Epithelial cell of esophagus (primary cell): Measurements from ENCODE around the gene SCPEP1.
A peak's percentile ranks its signal among the peaks of the same experiment; 100 is the strongest.

Experiments used
- DNase-seq: peaks from one replicate; pipeline ENCODE4 v3.0.0; 2010; ENCODE audit warnings: low read depth
- H3K4me3 ChIP-seq: 2 replicates; pipeline ENCODE4 v1.5.1; 2011; ENCODE audit warnings: mild to moderate bottlenecking, low read length, control low read depth
- CTCF ChIP-seq: IDR thresholded peaks from 2 replicates; pipeline ENCODE4 v1.5.1; 2011; ENCODE audit warnings: low read depth, mild to moderate bottlenecking, low read length, control low read depth, inconsistent platforms; ENCODE audit not compliant: insufficient read depth; ENCODE audit errors: missing control alignments

SCPEP1 gene

GRCh38 chr17:56988901-56989572 lies 11.1 kb downstream of the SCPEP1 start:
- H3K4me3 ChIP-seq = no peak overlapping the region
- TF ChIP-seq CTCF = no peak
- DNase-seq = no peak

GRCh38 chr17:56992364-56992763 lies 14.4 kb downstream of the SCPEP1 start:
- H3K4me3 ChIP-seq = no peak overlapping the region
- no peak for DNase-seq
- TF ChIP-seq CTCF = no peak

GRCh38 chr17:56994009-56994792 lies 16.3 kb downstream of the SCPEP1 start:
- peak; percentile 60 for DNase-seq

GRCh38 chr17:56995766-56996165 lies 17.8 kb downstream of the SCPEP1 start:
- H3K4me3 ChIP-seq = no peak overlapping the region
- DNase-seq = no peak
- no peak for TF ChIP-seq CTCF

More at GRCh38 chr17:56994009-56994792, 16.3 kb downstream of the SCPEP1 start:
- TF ChIP-seq CTCF = no peak
- H3K4me3 ChIP-seq = no peak overlapping the region

- no peak for DNase-seq
- TF ChIP-seq CTCF = no peak
- no peak overlapping the region for H3K4me3 ChIP-seq
Measured at GRCh38 chr17:56997313-56997712, 19.4 kb downstream of the SCPEP1 start.

- no peak for TF ChIP-seq CTCF
- H3K4me3 ChIP-seq = no peak overlapping the region
- no peak for DNase-seq
Measured at GRCh38 chr17:57001541-57001940, 23.6 kb downstream of the SCPEP1 start.
